BE2C (cell line): ENCODE results near the gene GREM1.

Experiments
- DNase-seq: peaks from one replicate; pipeline ENCODE4 v3.0.0-alpha.2; 2020
- H3K27me3 ChIP-seq: fragments of 250-450 bp; sonication (Bioruptor Pico); 2 replicates; pipeline ENCODE4 v1.5.1; 2020; ENCODE audit warnings: mild to moderate bottlenecking
- H3K36me3 ChIP-seq: fragments of 250-450 bp; sonication (Bioruptor Pico); 2 replicates; pipeline ENCODE4 v1.5.1; 2020; ENCODE audit warnings: mild to moderate bottlenecking
- H3K4me1 ChIP-seq: fragments of 250-450 bp; sonication (Bioruptor Pico); 2 replicates; pipeline ENCODE4 v1.5.1; 2020
- H3K4me3 ChIP-seq: 2 replicates; pipeline ENCODE4 v1.5.1; 2011; ENCODE audit warnings: low read depth, low read length
- H3K9me3 ChIP-seq: fragments of 250-450 bp; sonication (Bioruptor Pico); 2 replicates; pipeline ENCODE4 v1.5.1; 2020
- TF ChIP-seq, protein P1 (sequence below): IDR thresholded peaks from 2 replicates; pipeline ENCODE4 v1.5.1; 2012; ENCODE audit warnings: mild to moderate bottlenecking, low read depth, low read length

GREM1 gene

DNA sequence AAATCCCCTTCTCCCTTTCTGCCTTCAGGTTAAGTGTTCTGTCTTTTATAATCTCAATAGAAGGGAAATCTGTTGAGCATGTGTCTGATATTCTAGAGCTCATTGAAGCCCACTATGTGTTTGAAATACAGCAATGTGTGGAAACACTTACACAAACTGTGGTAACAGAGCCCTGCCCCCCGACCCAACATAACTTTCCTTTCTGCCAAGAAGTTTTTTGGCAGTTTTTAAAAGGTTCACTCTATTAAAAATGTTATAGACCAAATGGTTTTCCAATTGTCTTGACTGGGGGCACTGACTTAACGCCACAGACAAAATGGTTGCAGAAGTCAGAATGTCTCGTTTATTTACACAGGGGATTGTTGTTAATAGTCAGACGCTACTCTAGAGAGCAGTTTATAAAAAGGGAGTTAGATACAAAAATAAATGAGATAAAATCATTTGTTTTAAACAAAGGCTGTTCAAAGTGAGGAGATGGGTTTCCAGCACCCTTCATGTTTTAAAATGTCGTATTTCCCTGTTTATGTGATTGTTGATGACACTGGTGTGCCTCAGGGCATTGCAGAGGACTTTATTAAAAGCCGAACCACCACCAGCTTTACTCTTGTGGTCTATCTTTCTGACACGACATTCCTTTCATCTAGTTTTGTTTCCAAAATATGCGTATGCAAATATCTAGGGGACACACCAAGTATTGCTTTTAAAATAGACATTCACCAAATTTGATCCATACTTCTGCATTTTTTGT is 26.7 kb upstream of the GREM1 start:
- Histone ChIP-seq H3K4me3 (no peak overlapping the region), H3K36me3 (no peaks in the 10 kb centered on the region), H3K4me1 (peaks cover 10% of the 10 kb centered on the region), H3K27me3 (no peaks in the 10 kb centered on the region), H3K9me3 (no peaks in the 10 kb centered on the region)
- no peak for DNase-seq
- TF ChIP-seq, protein P1, sequence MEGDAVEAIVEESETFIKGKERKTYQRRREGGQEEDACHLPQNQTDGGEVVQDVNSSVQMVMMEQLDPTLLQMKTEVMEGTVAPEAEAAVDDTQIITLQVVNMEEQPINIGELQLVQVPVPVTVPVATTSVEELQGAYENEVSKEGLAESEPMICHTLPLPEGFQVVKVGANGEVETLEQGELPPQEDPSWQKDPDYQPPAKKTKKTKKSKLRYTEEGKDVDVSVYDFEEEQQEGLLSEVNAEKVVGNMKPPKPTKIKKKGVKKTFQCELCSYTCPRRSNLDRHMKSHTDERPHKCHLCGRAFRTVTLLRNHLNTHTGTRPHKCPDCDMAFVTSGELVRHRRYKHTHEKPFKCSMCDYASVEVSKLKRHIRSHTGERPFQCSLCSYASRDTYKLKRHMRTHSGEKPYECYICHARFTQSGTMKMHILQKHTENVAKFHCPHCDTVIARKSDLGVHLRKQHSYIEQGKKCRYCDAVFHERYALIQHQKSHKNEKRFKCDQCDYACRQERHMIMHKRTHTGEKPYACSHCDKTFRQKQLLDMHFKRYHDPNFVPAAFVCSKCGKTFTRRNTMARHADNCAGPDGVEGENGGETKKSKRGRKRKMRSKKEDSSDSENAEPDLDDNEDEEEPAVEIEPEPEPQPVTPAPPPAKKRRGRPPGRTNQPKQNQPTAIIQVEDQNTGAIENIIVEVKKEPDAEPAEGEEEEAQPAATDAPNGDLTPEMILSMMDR = no peak

DNA sequence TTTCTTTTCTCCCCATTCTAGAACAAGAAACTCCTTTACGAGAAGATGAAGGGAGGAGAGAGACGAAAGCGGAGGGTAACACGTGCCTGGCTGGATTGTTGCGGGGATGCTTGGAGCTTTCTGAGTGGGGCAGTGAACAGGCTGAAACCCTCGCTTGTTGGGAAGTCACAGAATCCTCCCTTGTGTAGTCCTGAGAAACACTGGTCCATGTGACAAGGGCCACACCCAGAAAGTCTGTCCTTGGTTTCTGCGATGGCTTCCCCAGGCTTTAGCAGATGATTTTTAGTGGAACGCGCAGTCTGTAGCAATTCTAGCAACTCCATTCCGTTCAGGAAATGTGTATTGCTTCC is 26.1 kb upstream of the GREM1 start:
- TF ChIP-seq, protein P1 = no peak
- DNase-seq = no peak
- no peaks in the 10 kb centered on the region for H3K9me3 ChIP-seq
- no peaks in the 10 kb centered on the region for H3K36me3 ChIP-seq
- H3K4me3 ChIP-seq = no peak overlapping the region
- no peaks in the 10 kb centered on the region for H3K27me3 ChIP-seq
- H3K4me1 ChIP-seq = peaks cover 10% of the 10 kb centered on the region

DNA sequence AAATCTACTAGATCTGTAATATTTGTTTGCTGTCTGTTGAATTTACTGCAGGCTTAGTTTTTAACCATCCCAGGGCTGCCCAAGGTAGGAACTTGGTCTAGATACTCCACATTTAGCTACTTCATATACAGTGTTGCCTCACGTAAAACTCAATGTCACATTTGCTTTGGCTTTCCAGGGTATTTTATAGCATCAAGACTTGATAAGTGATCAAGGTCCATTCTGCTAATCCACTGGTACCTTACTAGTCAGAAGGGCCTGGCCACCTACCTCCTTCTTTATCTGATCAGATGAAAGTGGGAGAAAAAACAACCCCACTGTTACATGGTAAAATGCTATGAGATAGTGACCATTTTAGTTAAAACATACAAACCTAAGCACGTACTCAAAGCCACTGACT is 25.5 kb upstream of the GREM1 start:
- Histone ChIP-seq H3K36me3 (no peaks in the 10 kb centered on the region), H3K4me3 (no peak overlapping the region), H3K9me3 (no peaks in the 10 kb centered on the region), H3K4me1 (peaks cover 8% of the 10 kb centered on the region), H3K27me3 (no peaks in the 10 kb centered on the region)
- DNase-seq = no peak
- TF ChIP-seq, protein P1 = no peak

DNA sequence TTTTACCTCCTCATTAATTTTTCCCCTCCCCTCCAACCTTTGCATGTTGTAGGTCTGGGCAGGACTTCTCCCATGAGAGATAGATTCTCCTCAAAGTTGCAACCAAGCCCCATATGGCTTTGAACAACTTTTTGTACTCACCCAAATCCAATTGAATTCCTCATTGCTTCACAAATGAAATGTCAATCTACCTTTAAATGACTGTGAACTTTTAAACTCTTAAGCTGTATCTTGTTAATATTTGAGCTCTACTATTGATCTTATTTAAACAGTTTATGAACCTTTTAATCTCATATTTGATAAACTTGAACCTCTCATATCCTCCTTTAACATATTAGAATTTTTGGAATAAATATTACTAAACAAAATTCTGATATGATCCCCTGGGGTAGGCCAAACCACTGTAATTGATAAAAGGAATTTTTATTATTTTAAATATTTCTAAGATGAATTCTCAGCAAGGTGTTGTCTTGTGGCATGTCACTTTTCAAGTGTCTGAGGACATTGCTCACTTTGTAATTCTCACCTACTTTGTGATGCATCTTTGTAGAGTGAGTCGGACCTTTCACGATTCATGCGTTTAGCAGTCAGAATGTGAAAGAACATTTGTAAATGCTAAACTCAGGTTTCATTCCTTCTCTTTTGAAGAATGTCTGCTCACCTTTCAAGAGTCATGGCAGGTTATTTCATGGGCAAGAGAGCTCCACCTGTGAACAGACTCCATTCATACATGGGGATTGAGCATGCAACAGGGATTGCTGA is 23.4 kb upstream of the GREM1 start:
- DNase-seq = no peak
- H3K27me3 ChIP-seq = no peaks in the 10 kb centered on the region
- TF ChIP-seq, protein P1 = no peak
- no peak overlapping the region for H3K4me3 ChIP-seq
- H3K36me3 ChIP-seq = no peaks in the 10 kb centered on the region
- no peaks in the 10 kb centered on the region for H3K9me3 ChIP-seq
- no peaks in the 10 kb centered on the region for H3K4me1 ChIP-seq

DNA sequence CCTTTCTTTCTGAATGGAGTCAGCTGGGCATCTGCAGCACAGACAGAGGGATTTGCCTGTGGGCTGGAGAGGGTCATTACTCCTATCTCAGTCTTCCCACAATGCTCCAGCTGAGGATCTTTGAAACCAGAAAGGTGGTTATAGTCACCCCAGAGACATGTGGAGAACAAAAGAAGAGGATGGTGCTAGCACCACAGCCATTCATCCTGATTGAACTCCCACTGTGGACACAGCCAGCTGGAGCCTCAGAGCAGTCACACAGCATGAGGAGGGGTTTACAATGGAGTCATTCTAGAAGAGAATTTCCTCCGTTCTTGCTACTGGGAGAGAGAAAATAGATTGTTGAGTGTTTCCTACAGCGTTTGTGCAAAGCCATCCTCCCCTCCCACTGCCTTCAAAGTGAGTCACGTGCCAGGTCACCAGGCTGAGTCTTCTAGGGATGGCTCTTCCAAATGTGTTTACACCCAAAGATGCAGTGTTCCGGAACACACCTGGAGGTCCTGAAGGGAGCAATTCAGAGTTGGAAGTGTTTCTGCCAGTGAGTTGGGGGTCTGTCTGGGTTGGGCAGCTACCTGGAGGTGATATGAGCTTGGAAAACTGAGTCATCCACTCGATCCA is 18.9 kb upstream of the GREM1 start:
- no peak for DNase-seq
- no peak overlapping the region for H3K4me3 ChIP-seq
- H3K36me3 ChIP-seq = no peaks in the 10 kb centered on the region
- no peaks in the 10 kb centered on the region for H3K4me1 ChIP-seq
- TF ChIP-seq, protein P1 = no peak
- no peaks in the 10 kb centered on the region for H3K9me3 ChIP-seq
- no peaks in the 10 kb centered on the region for H3K27me3 ChIP-seq
